HG03280 (cell line): ENCODE data around the gene CLPTM1.
"Not testable (repeated sequence)": the region's sequence is repeated elsewhere in the genome, so short reads cannot be mapped to it uniquely, and the experiment has no call there.

Experiments
- ATAC-seq: cut with Tn5 transposase; IDR thresholded peaks from one replicate; pipeline ENCODE4 v1.9.1; 2021; ENCODE audit warnings: mild to moderate bottlenecking, moderate library complexity; ENCODE audit not compliant: unreplicated experiment

Gene CLPTM1

GRCh38 chr19:44973982-44974735 is 19.0 kb downstream of the CLPTM1 start:
- ATAC-seq, result no peak

DNA sequence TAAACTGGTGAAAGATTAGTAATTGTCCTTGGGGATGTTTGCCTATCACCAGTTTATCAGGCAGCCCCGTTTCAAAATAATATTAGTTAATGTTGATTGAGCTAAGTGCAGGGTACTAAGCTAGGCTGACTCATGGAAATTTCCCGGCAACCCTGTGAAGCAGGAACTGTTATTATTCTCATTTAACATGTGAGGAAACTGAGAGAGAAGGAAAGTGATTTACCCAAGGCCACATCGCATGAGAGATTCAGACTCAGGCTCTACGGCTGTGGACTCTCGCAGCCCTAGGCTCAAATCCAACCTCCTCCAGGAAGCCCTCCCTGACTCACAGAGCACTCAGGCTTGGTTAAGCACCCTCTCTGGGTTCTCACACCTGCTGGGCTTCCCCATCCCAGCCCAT is 19.7 kb downstream of the CLPTM1 start:
- no peak for ATAC-seq

GRCh38 chr19:44975444-44975843 is 20.3 kb downstream of the CLPTM1 start:
- ATAC-seq, result no peak

DNA sequence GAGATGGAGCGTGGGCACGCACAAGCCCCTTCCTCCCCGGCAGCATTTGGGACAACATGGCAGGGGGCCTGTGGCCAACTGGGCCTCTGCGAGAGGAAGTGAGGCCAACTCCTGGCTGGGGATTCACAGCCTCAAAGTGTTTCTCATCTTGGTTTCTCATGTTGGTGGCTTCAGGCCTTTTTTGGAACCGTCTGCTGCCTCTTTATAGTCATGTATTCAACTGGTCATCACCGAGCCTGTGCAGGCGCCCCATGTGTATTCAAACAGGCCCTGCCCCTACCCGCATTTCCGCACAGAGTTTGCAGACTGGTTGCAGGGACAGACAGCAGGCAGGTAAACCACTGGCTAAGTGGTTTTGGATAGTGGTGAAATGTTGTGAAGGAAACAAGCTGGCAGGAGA is 28.8 kb downstream of the CLPTM1 start:
- no peak for ATAC-seq

DNA sequence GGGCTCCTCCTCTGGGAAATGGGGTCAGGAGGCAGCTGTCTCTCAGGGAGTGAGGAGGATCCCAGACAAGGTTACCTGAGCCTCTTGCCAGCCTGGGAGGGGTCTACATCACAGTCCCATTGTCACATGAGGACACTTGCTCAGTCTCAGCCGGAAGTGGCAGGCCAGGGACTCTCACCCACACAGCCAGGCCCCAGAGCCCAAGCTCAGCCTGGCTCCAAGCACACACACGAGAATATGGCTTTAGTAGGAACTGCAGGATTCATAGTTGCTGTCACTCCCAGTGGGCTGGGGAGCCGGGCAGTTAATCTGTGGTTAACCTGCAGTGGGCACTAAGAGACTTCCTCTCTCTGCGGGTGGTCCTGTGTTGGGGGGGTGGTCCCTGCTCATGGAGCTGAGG is 30.3 kb downstream of the CLPTM1 start:
- no peak for ATAC-seq

DNA sequence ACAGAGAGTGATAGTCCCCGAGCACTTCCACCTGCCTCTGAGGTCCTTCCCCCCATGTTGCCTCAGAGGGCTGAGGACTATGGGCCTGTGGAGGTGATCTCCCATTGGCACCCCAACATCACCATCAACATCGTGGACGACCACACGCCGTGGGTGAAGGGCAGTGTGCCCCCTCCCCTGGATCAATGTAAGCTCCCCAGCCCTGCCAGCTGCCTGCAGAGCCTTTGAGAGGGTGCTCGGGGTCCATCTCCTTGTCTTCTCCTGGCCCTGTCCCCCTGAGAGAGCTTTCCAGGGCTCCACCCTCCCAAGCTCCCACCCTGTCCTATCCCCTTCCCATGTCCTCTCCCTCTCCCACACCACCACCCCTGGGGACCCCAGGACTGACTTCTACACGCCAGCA is 31.2 kb downstream of the CLPTM1 start:
- no peak for ATAC-seq

GRCh38 chr19:44987148-44987675 is 32.0 kb downstream of the CLPTM1 start:
- ATAC-seq, result no peak

- ATAC-seq, result no peak
Measured at GRCh38 chr19:44988273-44988672, 33.1 kb downstream of the CLPTM1 start.

DNA sequence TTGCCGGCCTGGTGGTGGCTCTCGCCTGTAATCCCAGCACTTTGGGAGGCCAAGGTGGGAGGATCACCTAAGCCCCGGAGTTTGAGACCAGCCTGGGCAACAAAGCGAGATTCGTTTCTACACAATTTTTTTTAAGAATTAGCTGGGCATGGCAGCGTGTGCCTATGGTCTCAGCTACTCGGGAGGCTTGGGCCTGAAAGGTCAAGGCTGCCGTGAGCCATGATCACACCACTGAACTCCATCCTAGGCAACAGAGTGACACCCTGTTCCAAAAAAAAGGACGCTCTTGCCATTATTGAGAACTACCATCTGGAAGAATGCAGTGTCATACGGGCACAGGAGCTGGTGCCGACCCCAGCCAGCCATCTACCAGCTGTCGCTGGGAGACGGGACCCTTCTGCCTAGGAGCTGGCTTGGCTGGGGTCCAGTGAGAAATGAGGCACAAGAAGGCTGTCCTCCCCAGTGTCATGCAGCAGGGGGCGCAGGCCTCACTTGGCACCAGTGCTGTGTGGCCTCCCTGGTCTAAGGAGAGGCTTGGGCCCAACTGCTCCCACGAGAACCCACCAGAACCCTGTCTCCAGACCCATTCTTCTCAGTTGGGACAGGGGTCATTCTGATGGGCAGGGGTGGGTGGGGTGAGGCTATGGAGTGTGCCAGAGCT is 33.8 kb downstream of the CLPTM1 start:
- ATAC-seq, result peak; percentile 43

DNA sequence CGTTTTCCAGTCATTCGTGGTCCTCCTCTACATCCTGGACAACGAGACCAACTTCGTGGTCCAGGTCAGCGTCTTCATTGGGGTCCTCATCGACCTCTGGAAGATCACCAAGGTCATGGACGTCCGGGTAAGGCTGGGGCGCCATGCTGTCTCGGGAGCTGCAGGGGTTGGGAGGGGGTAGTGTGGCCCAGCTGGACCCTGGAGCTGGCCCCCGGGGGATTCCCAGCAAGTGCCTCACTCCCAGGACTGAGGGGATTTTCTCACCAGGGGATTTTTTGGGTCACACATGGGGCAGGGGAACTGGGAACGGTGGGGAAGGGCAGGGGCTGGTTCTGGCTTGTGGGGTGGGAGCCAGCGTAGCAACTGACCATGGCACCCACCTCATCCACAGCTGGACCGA is 35.3 kb downstream of the CLPTM1 start:
- no peak for ATAC-seq

- ATAC-seq, result no peak
Measured at GRCh38 chr19:44990966-44991365, 35.8 kb downstream of the CLPTM1 start.

- ATAC-seq, result no peak
Measured at GRCh38 chr19:44992336-44993163, 37.4 kb downstream of the CLPTM1 start.

DNA sequence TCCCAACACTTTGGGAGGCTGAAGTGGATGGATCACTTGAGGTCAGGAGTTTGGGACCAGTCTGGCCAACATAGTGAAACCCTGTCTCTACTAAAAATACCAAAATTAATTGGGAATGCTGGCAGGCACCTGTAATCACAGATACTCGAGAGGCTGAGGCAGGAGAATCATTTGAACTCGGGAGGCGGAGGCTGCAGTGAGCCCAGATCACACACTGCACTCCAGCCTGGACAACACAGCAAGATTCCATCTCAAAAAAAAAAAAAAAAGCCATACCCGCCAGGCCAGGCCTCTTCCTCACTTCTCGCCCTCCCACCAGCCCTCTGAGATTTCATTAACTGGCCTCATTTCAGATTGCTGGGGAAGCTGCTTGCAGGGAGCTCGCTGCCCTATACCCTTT is 38.3 kb downstream of the CLPTM1 start:
- ATAC-seq, result no peak

- ATAC-seq, result no peak
Measured at GRCh38 chr19:44993926-44994537, 38.9 kb downstream of the CLPTM1 start.

DNA sequence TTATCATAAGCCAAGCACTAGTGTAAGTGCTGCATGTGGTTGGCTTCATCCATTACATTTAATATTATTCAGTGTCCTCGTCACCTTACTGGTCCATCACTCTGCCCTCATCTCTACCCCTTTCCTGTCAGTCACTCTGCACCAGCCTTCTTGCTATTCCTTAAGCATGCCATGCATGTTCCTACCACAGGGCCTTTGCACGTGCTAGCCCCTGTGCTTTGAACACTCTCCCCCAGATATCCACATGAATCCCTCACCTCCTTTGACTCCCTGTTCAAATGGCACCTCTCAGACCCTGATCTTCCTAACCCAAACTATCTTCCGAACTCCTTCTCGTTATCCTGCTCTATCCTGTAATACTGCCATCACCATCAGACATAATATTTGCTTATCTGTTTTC is 42.8 kb downstream of the CLPTM1 start:
- no peak for ATAC-seq

DNA sequence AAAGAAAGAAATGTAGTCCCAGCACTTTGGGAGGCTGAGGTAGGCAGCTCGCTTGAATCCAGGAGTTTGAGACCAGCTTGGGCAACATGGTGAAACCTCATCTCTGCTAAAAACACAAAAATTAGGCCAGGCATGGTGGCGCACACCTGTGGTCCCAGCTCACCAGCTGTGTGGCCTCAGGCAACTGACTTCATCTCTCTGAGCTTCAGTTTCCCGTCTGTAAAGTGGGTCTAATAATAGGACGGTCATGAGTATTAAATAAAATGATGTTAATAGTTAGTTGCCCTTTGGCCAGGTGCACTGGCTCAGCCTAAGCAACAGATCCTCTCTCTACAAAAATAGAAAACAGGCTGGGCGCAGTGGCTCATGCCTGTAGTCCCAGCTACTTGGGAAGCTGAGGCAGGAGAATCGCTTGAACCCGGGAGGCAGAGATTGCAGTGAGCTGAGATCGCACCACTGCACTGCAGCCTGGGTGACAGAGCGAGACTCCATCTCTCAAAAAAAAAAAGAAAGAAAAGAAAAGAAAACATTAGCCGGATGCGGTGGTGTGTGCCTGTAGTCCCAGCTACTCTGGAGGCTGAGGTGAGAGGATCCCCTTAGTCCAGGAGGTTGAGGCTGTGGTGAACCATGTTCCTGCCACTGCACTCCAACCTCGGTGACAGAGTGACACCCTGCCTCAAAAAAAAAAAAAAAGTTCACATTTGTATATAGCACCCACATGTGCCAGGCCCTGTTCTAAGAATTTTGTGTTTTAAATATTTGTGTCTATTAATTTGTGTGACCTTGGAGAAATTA is 44.1 kb downstream of the CLPTM1 start:
- ATAC-seq, result not testable (repeated sequence)

GRCh38 chr19:45000665-45001064 is 45.5 kb downstream of the CLPTM1 start:
- ATAC-seq, result not testable (repeated sequence)

DNA sequence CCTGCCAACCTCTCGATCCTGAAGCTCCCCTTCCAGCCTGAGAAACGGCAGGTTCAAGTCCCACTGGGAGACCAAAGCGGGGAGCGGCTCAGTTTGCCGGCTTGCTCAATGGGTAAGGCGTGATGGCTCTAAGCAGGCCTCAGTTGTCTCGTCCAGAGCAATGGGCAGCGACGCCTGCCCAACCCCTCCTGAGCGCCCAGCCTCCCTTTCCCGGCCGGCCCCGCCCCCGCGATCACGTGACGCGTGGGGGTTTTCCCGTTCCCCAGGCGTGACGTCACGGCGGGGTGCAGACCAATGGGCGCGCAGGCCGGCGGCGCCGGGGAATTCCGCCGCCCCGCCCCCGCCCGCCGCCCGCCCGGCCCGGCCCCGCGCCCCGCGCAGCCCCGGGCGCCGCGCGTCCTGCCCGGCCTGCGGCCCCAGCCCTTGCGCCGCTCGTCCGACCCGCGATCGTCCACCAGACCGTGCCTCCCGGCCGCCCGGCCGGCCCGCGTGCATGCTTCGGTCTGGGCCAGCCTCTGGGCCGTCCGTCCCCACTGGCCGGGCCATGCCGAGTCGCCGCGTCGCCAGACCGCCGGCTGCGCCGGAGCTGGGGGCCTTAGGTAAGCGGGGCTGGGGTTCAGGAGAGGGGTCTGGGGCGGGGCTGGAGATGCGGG is 46.0 kb downstream of the CLPTM1 start, which contains the start of gene RELB:
Gene RELB, plus strand, starts transcription at position 378 of the 653 bp plus-strand sequence. Its CDS starts 116 bp downstream, at position 494.
- peak; percentile 62 for ATAC-seq

DNA sequence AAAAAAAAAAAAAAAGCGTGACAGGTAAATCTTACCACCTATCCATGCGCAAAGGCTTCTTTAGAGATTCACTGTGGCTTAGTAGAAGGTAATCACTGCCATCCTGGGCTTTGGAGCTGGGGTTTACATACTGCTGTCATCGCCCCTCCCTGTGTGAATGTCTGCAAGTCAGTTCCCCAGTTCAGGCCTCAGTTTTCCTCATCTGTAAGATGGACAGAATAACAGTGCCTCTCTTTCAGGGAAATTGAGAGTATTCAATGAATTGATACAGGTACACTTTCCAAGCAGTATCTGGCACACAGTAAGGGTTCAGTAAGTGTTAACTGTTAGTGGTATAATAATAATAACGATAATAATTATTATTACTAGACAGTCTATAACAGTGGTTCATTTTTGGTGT is 48.3 kb downstream of the CLPTM1 start:
- ATAC-seq, result no peak

GRCh38 chr19:45005787-45006186 is 50.6 kb downstream of the CLPTM1 start:
- no peak for ATAC-seq
